GM18868 (cell line): ENCODE results near the gene SYCP2.
"Not testable (repeated sequence)": the region's sequence is repeated elsewhere in the genome, so short reads cannot be mapped to it uniquely, and the experiment has no call there.

ENCODE experiments used
- ATAC-seq: cut with Tn5 transposase; IDR thresholded peaks from one replicate; pipeline ENCODE4 v1.9.1; 2021; ENCODE audit warnings: mild to moderate bottlenecking, moderate library complexity; ENCODE audit not compliant: unreplicated experiment

Gene SYCP2

DNA sequence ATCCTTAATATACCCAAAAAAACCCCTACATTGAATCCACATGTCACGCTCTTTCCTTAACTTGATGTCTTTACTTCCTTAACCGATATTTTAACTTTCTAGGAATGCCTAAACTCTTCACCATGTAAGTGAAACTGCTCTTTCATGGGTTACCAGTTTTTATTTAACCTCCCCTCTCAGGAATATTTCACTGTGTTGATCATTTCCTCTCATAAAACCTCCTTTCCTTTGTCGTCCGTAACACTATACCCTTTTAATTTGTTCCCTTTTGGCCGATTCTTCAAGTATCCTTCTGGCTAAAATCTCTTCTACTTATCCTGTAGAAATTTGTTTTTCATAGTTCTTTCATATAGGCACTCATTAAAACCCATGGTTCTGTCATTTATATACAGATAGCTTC is 24.6 kb downstream of the SYCP2 start:
- ATAC-seq, result no peak

DNA sequence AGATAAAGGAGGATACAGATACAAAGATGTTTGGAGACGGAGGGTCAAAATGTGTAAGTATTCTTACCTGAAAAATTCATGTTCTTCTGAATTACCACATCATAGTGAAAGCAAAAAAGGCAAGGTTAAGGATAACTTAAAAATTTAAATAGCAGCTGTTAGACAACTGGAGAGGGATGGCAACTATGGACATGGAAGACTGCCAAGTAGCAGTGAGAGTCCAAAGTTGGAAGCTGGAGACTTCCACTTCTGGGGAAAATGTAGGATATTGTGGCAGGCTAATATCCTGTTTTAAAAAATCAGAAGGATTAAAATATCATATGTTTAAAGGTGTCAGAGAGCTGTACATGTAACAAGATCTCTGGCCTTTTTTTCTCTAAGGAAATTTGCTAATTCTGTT is 29.8 kb downstream of the SYCP2 start:
- no peak for ATAC-seq

DNA sequence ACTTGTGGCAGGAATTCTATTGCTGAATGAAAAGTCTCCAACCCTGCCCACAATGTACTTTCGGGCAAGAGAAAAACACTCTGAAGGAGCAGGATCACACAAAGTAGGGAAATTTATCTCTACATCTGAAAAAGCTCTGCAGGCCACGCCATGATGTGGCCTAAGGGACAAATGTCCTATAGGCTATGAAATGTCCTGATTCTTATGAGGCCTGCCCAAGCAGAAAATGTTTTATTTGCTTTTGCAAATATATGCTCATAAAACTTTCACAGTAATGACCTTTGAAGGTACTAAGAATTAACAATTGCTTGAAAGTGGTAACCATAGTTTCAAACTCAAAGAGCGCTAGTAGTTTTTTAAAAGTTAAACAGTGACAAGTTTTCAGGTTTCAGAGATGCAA is 31.0 kb downstream of the SYCP2 start:
- no peak for ATAC-seq

DNA sequence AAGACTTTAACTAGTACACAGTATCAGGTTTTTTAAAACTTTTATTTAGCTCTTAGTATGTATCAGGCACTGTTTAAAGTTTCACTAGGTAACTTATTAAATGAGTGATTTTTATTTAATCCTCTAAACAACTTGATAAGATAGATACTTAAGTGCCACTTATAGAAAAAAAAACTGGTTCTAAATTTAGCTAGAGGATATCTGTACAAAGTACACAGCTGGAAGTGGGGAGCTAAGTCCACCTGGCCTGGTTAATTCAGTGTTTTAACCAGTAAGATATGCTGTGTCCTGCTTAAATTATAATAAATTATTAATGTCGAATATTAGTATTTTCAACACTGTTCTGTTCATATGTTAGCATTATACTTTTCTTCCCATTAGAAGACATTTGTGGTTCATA is 37.5 kb downstream of the SYCP2 start:
- ATAC-seq, result no peak

DNA sequence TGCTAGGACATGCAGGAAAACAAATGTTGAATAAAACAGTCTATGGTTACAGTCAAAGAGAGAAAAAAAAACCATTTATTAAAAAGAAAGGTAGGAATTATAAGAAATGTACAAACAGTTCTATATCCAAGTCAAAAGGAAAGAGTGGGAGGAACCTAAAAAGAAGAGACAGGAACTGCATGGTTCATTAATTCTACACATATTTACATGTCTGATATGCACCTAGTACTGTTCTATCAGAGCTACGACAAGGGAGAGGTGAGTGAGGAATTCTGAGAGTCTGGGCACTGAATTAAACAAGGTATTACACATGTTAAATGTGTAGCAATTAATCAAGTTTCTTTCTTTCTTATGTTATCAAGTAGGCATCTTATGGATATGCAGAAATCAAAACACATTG is 41.9 kb downstream of the SYCP2 start:
- ATAC-seq, result no peak

DNA sequence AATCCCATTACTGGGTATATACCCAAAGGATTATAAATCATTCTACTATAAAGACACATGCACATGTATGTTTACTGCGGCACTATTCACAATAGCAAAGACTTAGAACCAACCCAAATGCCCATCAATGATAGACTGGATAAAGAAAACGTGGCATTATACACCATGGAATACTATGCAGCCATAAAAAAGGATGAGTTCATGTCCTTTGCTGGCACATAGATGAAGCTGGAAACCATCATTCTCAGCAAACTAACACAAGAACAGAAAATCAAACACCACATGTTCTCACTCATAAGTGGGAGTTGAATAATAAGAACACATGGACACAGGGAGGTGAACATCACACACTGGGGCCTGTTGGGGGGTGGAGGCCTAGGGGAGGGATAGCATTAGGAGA is 43.4 kb downstream of the SYCP2 start:
- not testable (repeated sequence) for ATAC-seq

DNA sequence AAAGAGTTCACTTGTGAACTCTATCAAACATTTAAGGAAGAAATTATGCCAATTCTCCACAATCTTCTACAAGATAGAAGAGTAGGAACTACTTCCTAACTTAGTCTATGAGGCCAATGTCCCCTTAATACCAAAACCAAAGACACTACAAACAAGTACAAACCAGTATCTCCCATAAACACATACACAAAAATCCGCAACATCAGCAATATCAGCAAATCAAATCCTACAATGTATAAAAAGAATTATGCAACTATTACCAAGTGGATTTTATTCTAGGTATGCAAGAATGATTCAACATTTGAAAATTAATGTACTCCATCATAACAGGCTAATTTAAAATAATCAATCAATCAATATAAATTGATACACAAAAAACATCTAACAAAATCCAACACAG is 45.4 kb downstream of the SYCP2 start:
- no peak for ATAC-seq

DNA sequence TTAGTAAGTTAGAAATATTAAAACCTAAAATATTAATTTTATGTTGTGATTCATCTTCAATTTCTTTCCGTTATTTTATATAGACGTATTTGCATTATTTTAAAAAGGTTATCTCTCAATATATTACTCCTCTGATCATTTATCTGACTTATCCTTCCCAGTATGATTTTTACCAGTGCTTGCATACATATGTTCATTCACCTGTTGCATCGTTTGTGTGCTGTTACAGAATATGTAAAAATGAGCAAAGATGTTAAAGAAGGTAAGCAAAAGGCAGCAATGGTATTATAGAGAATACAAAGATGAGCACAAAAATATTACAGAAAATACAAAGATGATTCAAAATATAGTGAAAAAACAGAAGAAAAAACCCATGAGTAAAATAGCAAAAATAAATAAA is 48.9 kb downstream of the SYCP2 start:
- no peak for ATAC-seq

DNA sequence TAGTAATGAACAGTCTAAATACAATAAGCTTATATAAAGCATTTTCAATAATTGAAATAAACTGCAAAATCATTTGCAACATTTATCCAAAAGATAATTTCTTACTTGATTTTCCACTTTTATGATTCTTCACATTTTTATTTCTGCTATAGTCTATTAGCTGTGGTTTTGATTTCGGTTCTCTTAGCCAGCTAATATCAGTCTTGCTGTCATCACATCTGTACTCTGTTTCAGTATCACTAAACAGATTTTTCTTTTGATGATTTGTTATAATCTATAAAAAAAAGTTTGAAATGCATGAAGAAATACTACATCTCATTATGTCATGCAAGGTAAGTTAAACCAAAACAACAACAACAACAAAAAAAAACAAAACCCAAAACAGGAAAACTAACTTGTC is 53.2 kb downstream of the SYCP2 start:
- ATAC-seq, result no peak

DNA sequence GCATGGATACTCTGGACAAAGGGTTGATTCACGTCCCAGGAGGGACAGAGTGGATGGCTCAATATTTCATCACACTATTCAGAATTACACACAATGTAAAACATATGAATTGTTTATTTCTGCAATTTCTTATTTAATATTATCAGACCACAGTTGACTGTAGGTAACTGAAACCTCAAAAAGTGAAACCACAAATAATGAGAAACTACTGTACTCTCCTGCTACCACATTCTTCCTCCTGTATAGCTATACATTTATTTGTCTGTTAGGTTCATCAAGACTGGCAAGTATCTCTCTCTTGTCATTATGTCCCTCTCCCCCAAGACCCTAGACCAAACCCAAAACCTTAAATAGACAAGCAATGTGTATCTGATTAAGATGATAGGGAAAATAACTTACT is 60.0 kb downstream of the SYCP2 start:
- ATAC-seq, result no peak

DNA sequence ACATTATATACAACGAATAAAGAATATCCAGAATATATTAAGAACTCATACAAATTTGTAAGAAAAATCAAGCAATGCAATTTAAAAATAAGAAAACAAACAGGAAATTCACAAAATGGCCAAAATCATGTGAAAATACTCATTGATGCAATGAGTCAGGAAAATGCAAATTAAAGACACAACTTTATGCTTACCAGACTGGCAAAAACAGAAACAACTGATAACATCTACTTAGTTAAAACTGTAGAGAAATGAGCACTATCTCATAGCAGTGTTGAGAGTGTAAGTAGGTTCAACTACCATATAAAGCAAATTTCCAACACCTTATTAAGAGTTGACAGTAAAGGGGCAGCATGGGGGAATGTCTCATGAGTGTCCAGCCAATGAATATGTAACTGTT is 62.3 kb downstream of the SYCP2 start:
- no peak for ATAC-seq

DNA sequence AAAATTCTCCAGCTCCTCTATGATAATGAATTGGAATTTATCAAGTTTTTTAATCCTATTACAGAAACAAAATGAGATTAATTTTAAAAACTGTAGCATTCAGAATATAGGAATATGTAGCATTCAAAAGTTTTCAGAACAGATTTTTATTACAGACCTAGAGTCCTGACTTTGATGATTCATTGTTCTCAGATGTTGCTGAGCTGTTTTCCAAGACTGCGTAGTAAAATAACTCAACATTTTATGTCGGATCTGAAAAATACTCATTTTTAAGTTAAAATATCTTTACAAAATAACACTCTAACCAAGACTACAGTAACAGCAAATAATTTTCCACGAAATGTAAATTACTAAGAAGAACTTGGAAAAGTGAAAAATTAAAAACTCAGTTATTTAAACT is 67.1 kb downstream of the SYCP2 start:
- no peak for ATAC-seq

DNA sequence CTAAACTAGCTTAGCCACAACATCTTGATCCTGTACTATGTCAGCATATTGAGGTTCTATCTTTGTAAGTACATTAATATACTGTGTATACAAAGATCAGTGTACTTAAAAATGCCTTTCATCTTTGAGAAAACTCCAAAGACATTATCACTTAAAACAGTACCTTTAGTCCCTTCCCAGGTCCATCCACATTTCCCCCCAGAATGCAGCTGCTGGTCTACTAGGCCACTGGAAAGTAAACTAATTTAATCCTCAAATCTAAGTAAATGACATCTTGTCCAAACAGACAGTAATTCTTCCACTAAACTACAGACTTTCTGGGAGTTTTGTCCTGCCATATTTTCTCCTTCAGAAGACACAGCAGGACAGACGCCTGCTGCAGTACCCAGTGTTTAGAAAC is 68.7 kb downstream of the SYCP2 start:
- ATAC-seq, result no peak

DNA sequence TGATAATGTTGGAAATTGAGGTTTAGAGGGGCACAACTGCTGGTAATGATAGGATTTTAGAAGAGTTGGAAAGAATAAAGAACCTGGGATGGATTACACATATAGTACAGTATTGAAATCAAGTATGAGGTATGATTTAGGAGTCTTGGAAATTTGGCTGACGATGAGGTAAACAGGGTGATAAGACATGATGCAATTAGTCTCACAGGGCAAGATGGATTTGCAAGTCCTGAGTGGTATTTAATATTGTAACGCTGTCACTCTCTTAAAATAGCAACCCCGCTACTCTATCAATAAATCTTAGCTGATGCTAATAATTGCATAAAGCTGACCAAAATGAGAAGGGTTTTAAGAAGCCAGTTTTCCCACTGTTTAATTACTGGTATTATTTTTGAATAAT is 70.4 kb downstream of the SYCP2 start:
- no peak for ATAC-seq

DNA sequence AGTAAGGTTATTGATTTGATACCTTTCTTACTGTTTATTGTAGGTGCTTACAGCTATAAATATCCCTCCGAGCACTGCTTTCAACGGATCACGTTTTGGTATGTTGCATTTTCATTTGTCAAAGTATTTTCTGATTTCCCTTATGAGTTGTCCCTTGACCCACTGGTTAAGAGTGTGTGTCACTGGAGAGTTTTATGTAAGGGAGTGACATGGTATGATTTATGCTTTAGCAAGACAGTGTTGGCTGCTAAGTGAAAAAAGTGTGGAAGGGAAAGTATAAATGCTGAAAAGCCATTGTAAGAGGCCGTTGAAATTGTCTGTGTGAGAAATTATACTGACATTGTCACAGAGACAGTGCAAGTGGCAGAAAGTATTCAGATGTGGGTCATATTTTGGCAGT is 72.0 kb downstream of the SYCP2 start:
- no peak for ATAC-seq

DNA sequence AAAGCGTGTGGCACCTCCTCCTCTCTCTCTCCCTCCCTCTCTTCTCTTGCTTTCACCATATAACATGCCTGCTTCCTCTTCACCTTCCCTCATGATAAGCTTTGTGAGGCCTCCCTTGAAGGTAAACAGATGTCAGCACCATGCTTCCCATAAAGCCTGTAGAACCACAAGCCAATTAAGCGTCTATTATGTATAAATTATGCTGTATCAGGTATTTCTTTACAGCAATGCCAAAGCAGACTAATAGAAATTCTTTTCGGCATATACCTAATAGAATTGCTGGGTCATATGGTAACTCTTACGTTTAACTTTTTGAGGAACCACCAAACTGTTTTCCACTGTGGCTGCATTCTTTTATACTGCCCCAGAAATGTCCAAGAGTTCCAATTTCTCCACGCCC is 75.0 kb downstream of the SYCP2 start:
- no peak for ATAC-seq

DNA sequence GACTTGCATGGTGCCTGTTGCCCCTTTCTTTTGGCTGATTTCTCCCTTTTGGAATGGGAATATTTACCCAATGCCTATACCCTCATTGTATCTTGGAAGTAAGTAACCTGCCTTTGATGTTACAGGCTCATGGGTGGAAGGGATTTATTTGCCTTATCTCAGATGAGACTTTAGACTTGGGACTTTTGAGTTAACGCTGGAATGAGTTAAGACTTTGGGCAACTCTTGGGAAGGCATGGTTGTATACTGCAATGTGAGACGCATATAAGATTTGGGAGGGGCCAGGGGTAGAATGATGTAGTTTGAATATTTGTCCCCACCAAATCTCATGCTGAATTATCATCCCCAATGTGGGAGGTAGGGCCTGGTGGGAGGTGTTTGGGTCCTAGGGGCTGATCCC is 75.5 kb downstream of the SYCP2 start:
- ATAC-seq, result no peak

DNA sequence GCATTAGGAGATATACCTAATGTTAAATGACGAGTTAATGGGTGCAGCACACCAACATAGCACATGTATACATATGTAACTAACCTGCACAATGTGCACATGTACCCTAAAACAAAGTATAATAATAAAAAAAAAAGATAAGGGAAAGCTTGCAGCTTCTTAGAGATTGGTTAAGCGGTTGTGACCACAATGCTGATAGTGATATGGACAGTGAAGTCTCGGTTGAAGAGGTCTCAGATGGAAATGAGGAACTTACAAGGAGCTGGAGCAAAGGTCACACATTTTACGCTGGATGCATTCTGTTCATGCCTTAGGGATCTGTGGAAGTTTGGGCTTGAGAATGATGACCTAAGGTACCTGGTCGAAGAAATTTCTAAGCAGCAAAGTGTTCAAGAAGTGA is 76.5 kb downstream of the SYCP2 start:
- ATAC-seq, result not testable (repeated sequence)

DNA sequence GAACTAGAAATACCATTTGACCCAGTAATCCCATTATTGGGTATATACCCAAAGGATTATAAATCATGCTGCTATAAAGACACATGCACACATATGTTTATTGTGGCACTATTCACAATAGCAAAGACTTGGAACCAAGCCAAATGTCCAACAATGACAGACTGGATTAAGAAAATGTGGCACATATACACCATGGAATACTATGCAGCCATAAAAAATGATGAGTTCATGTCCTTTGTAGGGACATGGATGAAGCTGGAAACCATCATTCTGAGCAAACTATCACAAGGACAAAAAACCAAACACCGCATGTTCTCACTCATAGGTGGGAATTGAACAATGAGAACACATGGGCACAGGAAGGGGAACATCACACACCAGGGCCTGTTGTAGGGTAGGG is 76.9 kb downstream of the SYCP2 start:
- not testable (repeated sequence) for ATAC-seq

DNA sequence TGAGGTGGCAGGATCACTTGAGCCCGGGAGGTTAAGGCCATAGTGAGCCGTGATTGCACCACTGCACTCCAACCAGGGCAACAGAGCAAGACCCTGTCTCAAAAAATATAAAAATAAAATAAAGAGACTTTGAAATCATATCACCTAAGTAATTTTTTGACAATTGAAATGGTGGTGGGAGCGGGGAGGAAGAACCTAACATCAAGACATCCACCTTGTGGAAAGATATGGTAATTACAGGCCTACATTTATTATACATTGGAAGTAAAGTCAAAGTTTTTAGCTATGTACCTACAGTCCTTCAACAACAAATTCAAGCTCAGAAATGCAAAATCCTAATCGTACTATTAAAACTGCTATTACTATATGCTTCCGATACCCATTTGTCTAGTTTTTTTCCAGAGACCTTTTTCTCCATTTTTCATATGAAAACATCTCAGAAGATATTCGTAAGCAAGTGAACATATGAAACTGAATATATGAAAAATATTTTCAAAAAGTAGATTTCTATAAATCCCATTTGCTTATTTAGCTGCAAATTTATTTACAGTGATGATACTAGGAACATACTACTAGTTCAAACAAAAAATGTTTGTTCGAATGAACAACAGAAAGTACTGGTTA is 83.3 kb downstream of the SYCP2 start:
- peak; percentile 67 for ATAC-seq

DNA sequence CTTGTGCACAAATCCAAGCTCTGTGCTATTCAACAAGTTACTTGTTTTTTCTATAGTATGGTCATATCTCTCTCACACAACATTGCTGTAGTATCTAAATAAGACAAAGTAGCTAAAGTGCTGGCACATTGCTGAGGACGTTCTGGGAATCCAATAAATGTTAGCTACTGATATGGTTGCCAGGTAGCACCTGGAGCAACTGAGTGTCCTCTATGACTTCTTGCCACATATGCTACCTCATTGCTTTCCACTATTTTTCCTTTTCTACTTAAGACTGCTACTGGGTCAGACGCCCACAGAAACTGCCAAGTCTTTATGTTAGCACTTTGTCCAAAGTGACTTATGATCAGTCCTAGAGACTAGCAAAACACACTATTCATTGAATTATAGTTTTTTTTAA is 85.3 kb downstream of the SYCP2 start:
- no peak for ATAC-seq

DNA sequence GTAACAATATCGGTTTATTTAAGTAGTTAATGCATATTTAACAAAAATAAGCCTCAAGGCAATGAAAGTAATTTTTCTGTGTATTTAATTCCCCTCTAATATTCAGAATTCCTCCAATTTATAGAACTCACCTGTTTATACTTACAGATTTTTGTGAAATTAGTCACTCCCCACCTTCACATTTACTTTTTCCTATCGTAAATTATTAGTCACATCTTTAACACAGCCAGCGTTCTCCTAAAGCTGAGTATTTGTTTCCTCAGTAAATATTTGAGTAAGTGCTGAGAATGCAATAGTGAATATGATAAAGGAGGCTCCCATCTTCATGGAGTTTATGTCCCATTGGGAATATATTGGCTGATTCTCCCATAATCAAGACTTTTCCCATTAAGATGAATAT is 88.0 kb downstream of the SYCP2 start:
- no peak for ATAC-seq

DNA sequence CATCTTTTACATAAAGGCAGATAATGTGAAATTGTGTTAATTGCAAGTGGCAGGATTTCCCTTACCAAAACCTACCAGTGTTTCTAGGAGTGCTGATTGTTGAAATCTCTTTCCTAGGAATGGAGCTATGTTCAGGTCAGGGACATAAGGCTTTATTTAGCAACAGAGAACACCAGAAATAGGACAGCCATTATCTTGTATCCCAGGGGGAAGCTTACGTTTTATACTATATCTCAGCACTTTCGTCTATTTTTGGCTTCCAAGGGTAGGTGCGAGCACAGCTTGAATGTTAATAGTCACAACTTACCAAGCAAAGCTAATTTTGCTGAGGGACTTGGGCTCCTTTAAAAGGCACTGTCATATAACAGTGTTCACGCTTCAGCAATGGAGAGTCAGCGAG is 94.0 kb downstream of the SYCP2 start:
- no peak for ATAC-seq
